Chondrocyte (in vitro differentiated cells): Measurements from ENCODE around the gene EPC1. TPM values are rescaled to one million over a fixed set of nuclear protein-coding genes. Genes with fewer than 3 reads are reported as not detected.
"Not testable (repeated sequence)": the region's sequence is repeated elsewhere in the genome, so short reads cannot be mapped to it uniquely, and the experiment has no call there.

Source experiments
- DNase-seq: peaks from one replicate; pipeline ENCODE4 v3.0.0; 2021; ENCODE audit warnings: mixed read lengths, low spot score
- H3K27ac Mint-ChIP-seq: one replicate; pipeline ENCODE4 v1.8.0; 2021; ENCODE audit warnings: mild to moderate bottlenecking, moderate library complexity, mixed read lengths; ENCODE audit not compliant: unreplicated experiment
- H3K27me3 Mint-ChIP-seq: 2 replicates; pipeline ENCODE4 v1.8.0; 2021; ENCODE audit warnings: low read depth, mixed read lengths
- H3K36me3 Mint-ChIP-seq: 2 replicates; pipeline ENCODE4 v1.8.0; 2021; ENCODE audit warnings: low read depth, mixed read lengths
- H3K4me1 Mint-ChIP-seq: 2 replicates; pipeline ENCODE4 v1.8.0; 2021; ENCODE audit warnings: low read depth, mild to moderate bottlenecking, mixed read lengths
- H3K4me3 Mint-ChIP-seq: one replicate; pipeline ENCODE4 v1.8.0; 2021; ENCODE audit warnings: mild to moderate bottlenecking, moderate library complexity, mixed read lengths; ENCODE audit not compliant: unreplicated experiment
- H3K9me3 Mint-ChIP-seq: 2 replicates; pipeline ENCODE4 v1.8.0; 2021; ENCODE audit warnings: low read depth, mixed read lengths
- CTCF ChIP-seq: fragments of 200-600 bp; sonication (generic); IDR thresholded peaks from 2 replicates; pipeline ENCODE4 v1.5.0; 2021; ENCODE audit warnings: antibody characterized with exemption, mild to moderate bottlenecking, moderate library complexity
- total RNA-seq: library from RNA; stranded (reverse); gene quantifications from 3 replicates; pipeline ENCODE4 v1.2.1, GENCODE V29; 2021

The EPC1 gene
- total RNA-seq, 1 donor from 2014 or later: 22.0 TPM

DNA sequence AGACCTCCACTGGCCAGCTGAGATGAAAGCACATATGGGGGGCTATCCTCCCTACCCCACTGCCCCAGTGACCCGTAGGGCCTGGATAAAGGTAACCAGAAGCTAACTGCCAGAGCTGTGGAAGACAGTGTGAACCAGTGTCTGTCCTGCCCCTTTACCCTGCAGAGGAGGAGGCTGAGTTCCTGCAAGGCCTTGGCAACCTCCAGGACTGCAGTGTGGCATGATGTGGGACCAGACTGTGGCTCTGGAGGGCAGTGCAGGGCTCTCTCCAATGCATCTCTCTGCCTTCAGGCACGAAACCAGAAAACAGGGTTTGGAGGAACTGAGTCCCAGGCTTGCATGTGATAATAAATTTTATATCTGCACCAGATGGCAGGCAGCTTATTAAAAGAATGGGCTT lies 93.1 kb downstream of the EPC1 start:
- DNase-seq: no peak
- H3K27ac Mint-ChIP-seq: no peak overlapping the region
- no peaks in the 10 kb centered on the region for H3K4me1 Mint-ChIP-seq
- no peak overlapping the region for H3K4me3 Mint-ChIP-seq
- no peaks in the 10 kb centered on the region for H3K36me3 Mint-ChIP-seq
- H3K27me3 Mint-ChIP-seq: no peaks in the 10 kb centered on the region
- no peak for TF ChIP-seq CTCF
- H3K9me3 Mint-ChIP-seq: no peaks in the 10 kb centered on the region

DNA sequence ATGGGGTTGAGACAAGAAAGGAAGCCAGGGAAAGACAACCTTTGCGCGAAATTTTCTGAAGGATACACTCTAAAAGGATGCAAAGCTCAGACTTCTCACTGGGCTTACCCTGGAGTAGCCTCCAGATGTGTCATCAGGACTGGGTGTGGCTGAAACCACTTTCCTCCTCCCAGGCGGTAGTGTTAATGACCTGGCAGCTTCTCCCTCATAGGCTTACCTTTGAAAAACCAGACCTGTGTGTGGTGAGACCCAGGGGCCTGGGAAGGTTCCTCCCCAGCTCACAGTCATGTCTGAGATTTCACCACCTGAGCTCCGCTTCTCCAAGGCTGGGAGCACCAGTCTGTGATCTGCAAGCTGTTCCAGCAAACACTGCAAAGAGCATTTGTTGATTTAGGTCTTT lies 93.7 kb downstream of the EPC1 start:
- no peak for TF ChIP-seq CTCF
- H3K4me3 Mint-ChIP-seq: no peak overlapping the region
- H3K27me3 Mint-ChIP-seq: no peaks in the 10 kb centered on the region
- DNase-seq: no peak
- H3K4me1 Mint-ChIP-seq: no peaks in the 10 kb centered on the region
- H3K27ac Mint-ChIP-seq: no peak overlapping the region
- no peaks in the 10 kb centered on the region for H3K9me3 Mint-ChIP-seq
- no peaks in the 10 kb centered on the region for H3K36me3 Mint-ChIP-seq

GRCh38 chr10:32250489-32250888 lies 96.5 kb downstream of the EPC1 start:
- not testable (repeated sequence) for H3K36me3 Mint-ChIP-seq, H3K27ac Mint-ChIP-seq, DNase-seq, H3K27me3 Mint-ChIP-seq, H3K4me1 Mint-ChIP-seq, H3K4me3 Mint-ChIP-seq, H3K9me3 Mint-ChIP-seq

GRCh38 chr10:32246685-32247084 lies 100.3 kb downstream of the EPC1 start:
- no peak for DNase-seq
- no peak overlapping the region for H3K27ac Mint-ChIP-seq
- no peaks in the 10 kb centered on the region for H3K27me3 Mint-ChIP-seq
- no peak overlapping the region for H3K4me3 Mint-ChIP-seq
- H3K9me3 Mint-ChIP-seq: no peaks in the 10 kb centered on the region
- no peaks in the 10 kb centered on the region for H3K36me3 Mint-ChIP-seq
- no peak for TF ChIP-seq CTCF
- peaks cover 5% of the 10 kb centered on the region for H3K4me1 Mint-ChIP-seq

DNA sequence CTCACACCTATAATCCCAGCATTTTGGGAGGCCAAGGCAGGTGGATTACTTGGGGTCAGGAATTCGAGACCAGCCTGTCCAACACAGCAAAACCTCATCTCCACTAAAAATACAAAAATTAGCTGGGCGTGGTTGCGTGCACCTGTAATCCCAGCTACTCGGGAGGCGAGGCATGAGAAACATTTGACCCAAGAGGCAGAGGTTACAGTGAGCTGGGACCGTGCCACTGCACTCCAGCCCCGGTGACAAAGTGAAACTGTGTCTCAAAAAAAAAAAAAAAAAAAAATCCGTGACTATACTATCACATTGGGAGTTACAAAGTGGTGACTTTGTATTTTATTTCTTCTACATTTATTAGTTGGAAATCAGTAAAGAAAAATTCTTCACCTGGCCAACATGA lies 101.2 kb downstream of the EPC1 start:
- no peak for TF ChIP-seq CTCF
- DNase-seq: no peak
- Mint-ChIP-seq H3K36me3 (no peaks in the 10 kb centered on the region), H3K4me1 (peaks cover 5% of the 10 kb centered on the region), H3K9me3 (no peaks in the 10 kb centered on the region), H3K27ac (no peak overlapping the region), H3K27me3 (no peaks in the 10 kb centered on the region), H3K4me3 (no peak overlapping the region)

- no peak overlapping the region for H3K27ac Mint-ChIP-seq
- H3K36me3 Mint-ChIP-seq: no peaks in the 10 kb centered on the region
- peaks cover 5% of the 10 kb centered on the region for H3K4me1 Mint-ChIP-seq
- H3K9me3 Mint-ChIP-seq: no peaks in the 10 kb centered on the region
- no peak overlapping the region for H3K4me3 Mint-ChIP-seq
- TF ChIP-seq CTCF: no peak
- DNase-seq: no peak
- no peaks in the 10 kb centered on the region for H3K27me3 Mint-ChIP-seq
Observed at GRCh38 chr10:32244421-32245207, 102.3 kb downstream of the EPC1 start.
